Neural cell (in vitro differentiated cells): ENCODE measurements around the gene PARVA. TPM values are rescaled to one million over a fixed set of nuclear protein-coding genes. Genes with fewer than 3 reads are reported as not detected.

Source experiments
- H2AFZ ChIP-seq: fragments of 200-600, 300-800 bp; sonication (generic), shearing (Covaris generic); 2 replicates; pipeline ENCODE4 v1.6.0; 2014; ENCODE audit warnings: low read depth, mild to moderate bottlenecking, antibody characterized with exemption, low read length, moderate library complexity
- H3F3A ChIP-seq: fragments of 200-600 bp; shearing (Covaris generic); 2 replicates; pipeline ENCODE4 v1.6.1; 2016; ENCODE audit warnings: mild to moderate bottlenecking, moderate library complexity, mixed read lengths, antibody characterized with exemption, low read length; ENCODE audit not compliant: insufficient read depth, poor library complexity, severe bottlenecking
- H3K27ac ChIP-seq: fragments of 200-600, 300-800 bp; sonication (generic), shearing (Covaris generic); 2 replicates; pipeline ENCODE4 v1.5.1; 2014; ENCODE audit warnings: mild to moderate bottlenecking, low read length, moderate library complexity
- H3K27me3 ChIP-seq: fragments of 300-800, 200-600 bp; sonication (generic), shearing (Covaris generic); 2 replicates; pipeline ENCODE4 v1.6.0; 2014; ENCODE audit warnings: mild to moderate bottlenecking, low read depth, low read length, moderate library complexity; ENCODE audit not compliant: insufficient read depth
- H3K36me3 ChIP-seq: fragments of 300-800, 200-600 bp; sonication (generic), shearing (Covaris generic); 2 replicates; pipeline ENCODE4 v1.5.1; 2014; ENCODE audit warnings: mild to moderate bottlenecking, antibody characterized with exemption, low read length, moderate library complexity; ENCODE audit not compliant: insufficient read depth
- H3K4me2 ChIP-seq: fragments of 300-800, 200-600 bp; sonication (generic), shearing (Covaris generic); 2 replicates; pipeline ENCODE4 v1.6.0; 2014; ENCODE audit warnings: mild to moderate bottlenecking, low read length
- H3K4me3 ChIP-seq: fragments of 300-800, 200-600 bp; sonication (generic), shearing (Covaris generic); 2 replicates; pipeline ENCODE4 v1.5.1; 2014; ENCODE audit warnings: mild to moderate bottlenecking, low read length, moderate library complexity
- H3K79me2 ChIP-seq: fragments of 200-600 bp; shearing (Covaris generic); replicated peaks from 2 replicates; pipeline ENCODE4 v1.6.0; 2014; ENCODE audit warnings: mild to moderate bottlenecking, low read length, moderate library complexity; ENCODE audit not compliant: insufficient read depth
- H3K9ac ChIP-seq: fragments of 300-800, 200-600 bp; sonication (generic), shearing (Covaris generic); 2 replicates; pipeline ENCODE4 v1.6.1; 2016; ENCODE audit warnings: mild to moderate bottlenecking, low read length, mixed read lengths
- H3K9me2 ChIP-seq: fragments of 200-600 bp; shearing (Covaris generic); 2 replicates; pipeline ENCODE4 v1.6.1; 2016; ENCODE audit warnings: mild to moderate bottlenecking, low read length, mixed read lengths; ENCODE audit not compliant: insufficient read depth
- H3K9me3 ChIP-seq: fragments of 200-600, 300-800 bp; sonication (generic), shearing (Covaris generic); 2 replicates; pipeline ENCODE4 v1.6.1; 2016; ENCODE audit warnings: mild to moderate bottlenecking, mixed run types, low read length, moderate library complexity, mixed read lengths
- H4K20me1 ChIP-seq: fragments of 200-600 bp; shearing (Covaris generic); 2 replicates; pipeline ENCODE4 v1.6.1; 2016; ENCODE audit warnings: mild to moderate bottlenecking, mixed run types; ENCODE audit not compliant: insufficient read depth
- CTCF ChIP-seq: fragments of 450-650 bp; IDR thresholded peaks from 2 replicates; pipeline ENCODE4 v1.5.1; 2014; ENCODE audit warnings: antibody characterized with exemption, mild to moderate bottlenecking, moderate library complexity; ENCODE audit not compliant: poor library complexity, severe bottlenecking
- EP300 ChIP-seq: fragments of 450-650 bp; conservative IDR thresholded peaks from 2 replicates; pipeline ENCODE4 v1.6.1; 2014; ENCODE audit warnings: antibody characterized with exemption, mild to moderate bottlenecking, moderate library complexity; ENCODE audit not compliant: poor library complexity, severe bottlenecking
- EZH2 ChIP-seq: fragments of 200-600, 300-800 bp; shearing (Covaris generic), sonication (generic); IDR thresholded peaks from 2 replicates; pipeline ENCODE4 v1.6.1; 2014; ENCODE audit warnings: antibody characterized with exemption, low read length, borderline replicate concordance, mild to moderate bottlenecking; ENCODE audit not compliant: insufficient read depth, poor library complexity, severe bottlenecking
- MXI1 ChIP-seq: fragments of 450-650 bp; conservative IDR thresholded peaks from 2 replicates; pipeline ENCODE4 v1.6.1; 2014; ENCODE audit warnings: antibody characterized with exemption, mild to moderate bottlenecking; ENCODE audit not compliant: poor library complexity, severe bottlenecking
- POLR2AphosphoS5 ChIP-seq: IDR thresholded peaks from 2 replicates; pipeline ENCODE4 v1.6.1; 2012
- RAD21 ChIP-seq: fragments of 450-650 bp; conservative IDR thresholded peaks from 2 replicates; pipeline ENCODE4 v1.6.1; 2014; ENCODE audit warnings: antibody characterized with exemption, mild to moderate bottlenecking, moderate library complexity
- REST ChIP-seq: IDR thresholded peaks from 2 replicates; pipeline ENCODE4 v1.6.1; 2012; ENCODE audit warnings: borderline replicate concordance
- SMC3 ChIP-seq: fragments of 450-650 bp; conservative IDR thresholded peaks from 2 replicates; pipeline ENCODE4 v1.6.1; 2014; ENCODE audit warnings: antibody characterized with exemption, mild to moderate bottlenecking, moderate library complexity; ENCODE audit not compliant: poor library complexity
- TAF1 ChIP-seq: IDR thresholded peaks from 2 replicates; pipeline ENCODE4 v1.6.1; 2012; ENCODE audit warnings: low read depth
- polyA plus RNA-seq: library from polyadenylated mRNA; depleted of rRNA; stranded (reverse); fragments of >200 nt; gene quantifications from 2 replicates; pipeline ENCODE4 v1.2.3, GENCODE V29; 2014

PARVA gene
- polyA plus RNA-seq, 1 donor from 2014 or later: 0.94 TPM

GRCh38 chr11:12414611-12415010, 37.2 kb downstream of the PARVA start:
- H3K9me3 ChIP-seq: no peaks in the 10 kb centered on the region
- H3K36me3 ChIP-seq: no peaks in the 10 kb centered on the region
- no peak overlapping the region for H2AFZ ChIP-seq
- H3K4me3 ChIP-seq: no peak overlapping the region
- TF ChIP-seq EP300 (no peak), REST (no peak), CTCF (no peak), MXI1 (no peak), RAD21 (no peak), POLR2AphosphoS5 (no peak), TAF1 (no peak), EZH2 (no peak), SMC3 (no peak)
- H3F3A ChIP-seq: no peaks in the 10 kb centered on the region
- H3K27me3 ChIP-seq: no peaks in the 10 kb centered on the region
- no peaks in the 10 kb centered on the region for H3K9me2 ChIP-seq
- no peaks in the 10 kb centered on the region for H4K20me1 ChIP-seq
- H3K79me2 ChIP-seq: no peaks in the 10 kb centered on the region
- H3K9ac ChIP-seq: no peak overlapping the region
- H3K27ac ChIP-seq: no peak overlapping the region
- H3K4me2 ChIP-seq: no peak overlapping the region

- no peak overlapping the region for H3K4me2 ChIP-seq
- no peaks in the 10 kb centered on the region for H3K36me3 ChIP-seq
- H4K20me1 ChIP-seq: no peaks in the 10 kb centered on the region
- no peaks in the 10 kb centered on the region for H3K9me3 ChIP-seq
- H3K27ac ChIP-seq: no peak overlapping the region
- H3K4me3 ChIP-seq: no peak overlapping the region
- H2AFZ ChIP-seq: no peak overlapping the region
- H3K9me2 ChIP-seq: no peaks in the 10 kb centered on the region
- no peak overlapping the region for H3K9ac ChIP-seq
- H3K79me2 ChIP-seq: no peaks in the 10 kb centered on the region
- TF ChIP-seq RAD21 (no peak), CTCF (no peak)
- no peaks in the 10 kb centered on the region for H3K27me3 ChIP-seq
- no peaks in the 10 kb centered on the region for H3F3A ChIP-seq
Measured at GRCh38 chr11:12415342-12415966, 38.1 kb downstream of the PARVA start.
